OCI-LY1 (cell line): ENCODE measurements around the gene ZNF485.

Source experiments
- CTCF ChIP-seq: fragments of 200-600 bp; sonication (generic), shearing (Covaris generic); IDR thresholded peaks from 2 replicates; pipeline ENCODE4 v1.5.1; 2017; ENCODE audit warnings: mild to moderate bottlenecking, antibody characterized with exemption, low read length, moderate library complexity, mixed read lengths
- EZH2 ChIP-seq: fragments of 200-600 bp; sonication (generic), shearing (Covaris generic); IDR thresholded peaks from 2 replicates; pipeline ENCODE4 v1.8.0; 2017; ENCODE audit warnings: borderline replicate concordance, mixed run types, mild to moderate bottlenecking, antibody characterized with exemption, low read length, moderate library complexity, mixed read lengths

- TF ChIP-seq CTCF (no peak), EZH2 (no peak)
Measured at GRCh38 chr10:43569681-43570080, 36.6 kb upstream of the ZNF485 start.
